ENCODE data around the gene EEPD1. TPM values are rescaled to one million over a fixed set of nuclear protein-coding genes. Genes with fewer than 3 reads are reported as not detected.

Gene EEPD1
- total and polyA plus RNA-seq, 8 donors: 14.0 to 134 (median 19.4) TPM

DNA sequence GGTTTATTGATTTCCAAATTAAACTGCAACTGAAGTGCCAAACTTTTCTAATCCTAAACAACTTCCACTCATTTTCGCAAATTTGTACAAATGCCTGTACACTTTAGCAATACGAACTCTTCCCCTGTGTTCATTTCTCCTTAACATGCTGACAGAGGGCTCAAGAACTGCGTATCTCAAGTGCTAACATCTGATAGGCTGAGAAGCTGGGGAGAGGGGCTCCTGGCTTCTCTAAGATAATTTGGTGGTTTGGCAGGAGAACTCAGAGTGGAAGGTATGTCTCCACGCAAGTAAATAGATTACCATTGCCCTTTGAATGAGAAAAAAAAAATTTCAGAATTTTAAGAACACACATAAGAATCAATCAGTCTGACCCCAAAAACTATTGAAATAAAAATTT lies 183.3 kb downstream of the EEPD1 start:
- no peak overlapping the region for H3K4me3 ChIP-seq
- WGBS, 5 donors: 87 to 93% (median 90%) methylated on average over 4 of the region's 4 CpGs
- H3K36me3 ChIP-seq: peaks cover 0 to 40% (median 23%) of the 10 kb centered on the region in 4 donors
- DNase-seq: no peak
- no peak for TF ChIP-seq POLR2AphosphoS5 (IDR thresholded peaks at IDR 0.05)
- TF ChIP-seq, protein P1, sequence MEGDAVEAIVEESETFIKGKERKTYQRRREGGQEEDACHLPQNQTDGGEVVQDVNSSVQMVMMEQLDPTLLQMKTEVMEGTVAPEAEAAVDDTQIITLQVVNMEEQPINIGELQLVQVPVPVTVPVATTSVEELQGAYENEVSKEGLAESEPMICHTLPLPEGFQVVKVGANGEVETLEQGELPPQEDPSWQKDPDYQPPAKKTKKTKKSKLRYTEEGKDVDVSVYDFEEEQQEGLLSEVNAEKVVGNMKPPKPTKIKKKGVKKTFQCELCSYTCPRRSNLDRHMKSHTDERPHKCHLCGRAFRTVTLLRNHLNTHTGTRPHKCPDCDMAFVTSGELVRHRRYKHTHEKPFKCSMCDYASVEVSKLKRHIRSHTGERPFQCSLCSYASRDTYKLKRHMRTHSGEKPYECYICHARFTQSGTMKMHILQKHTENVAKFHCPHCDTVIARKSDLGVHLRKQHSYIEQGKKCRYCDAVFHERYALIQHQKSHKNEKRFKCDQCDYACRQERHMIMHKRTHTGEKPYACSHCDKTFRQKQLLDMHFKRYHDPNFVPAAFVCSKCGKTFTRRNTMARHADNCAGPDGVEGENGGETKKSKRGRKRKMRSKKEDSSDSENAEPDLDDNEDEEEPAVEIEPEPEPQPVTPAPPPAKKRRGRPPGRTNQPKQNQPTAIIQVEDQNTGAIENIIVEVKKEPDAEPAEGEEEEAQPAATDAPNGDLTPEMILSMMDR (IDR thresholded peaks at IDR 0.05): no peak
- no peak for TF ChIP-seq EP300 (IDR thresholded peaks at IDR 0.05)
- H3K9me3 ChIP-seq: no peaks in the 10 kb centered on the region
- H3K27me3 ChIP-seq: no peaks in the 10 kb centered on the region
- intact Hi-C loops (cut with DNase I; ENCODE audit: low total_unique reads): no loop called here
- H3K4me1 ChIP-seq: no peaks in the 10 kb centered on the region
- no peak overlapping the region for H3K27ac ChIP-seq

- Histone ChIP-seq H3K36me3 (peaks cover 0 to 26% (median 13%) of the 10 kb centered on the region in 4 donors), H3K27me3 (no peaks in the 10 kb centered on the region), H3K4me1 (no peaks in the 10 kb centered on the region), H3K4me3 (no peak overlapping the region), H3K9me3 (no peaks in the 10 kb centered on the region), H3K27ac (no peak overlapping the region)
- TF ChIP-seq, protein P1 (IDR thresholded peaks at IDR 0.05): no peak
- no peak for TF ChIP-seq EP300 (IDR thresholded peaks at IDR 0.05)
- no peak for DNase-seq
- WGBS, 5 donors: 93 to 98% (median 96%) methylated on average over 3 of the region's 3 CpGs
- intact Hi-C loops (cut with DNase I; ENCODE audit: low total_unique reads): no loop called here
Observed at GRCh38 chr7:36338256-36338655, 185.2 kb downstream of the EEPD1 start.

DNA sequence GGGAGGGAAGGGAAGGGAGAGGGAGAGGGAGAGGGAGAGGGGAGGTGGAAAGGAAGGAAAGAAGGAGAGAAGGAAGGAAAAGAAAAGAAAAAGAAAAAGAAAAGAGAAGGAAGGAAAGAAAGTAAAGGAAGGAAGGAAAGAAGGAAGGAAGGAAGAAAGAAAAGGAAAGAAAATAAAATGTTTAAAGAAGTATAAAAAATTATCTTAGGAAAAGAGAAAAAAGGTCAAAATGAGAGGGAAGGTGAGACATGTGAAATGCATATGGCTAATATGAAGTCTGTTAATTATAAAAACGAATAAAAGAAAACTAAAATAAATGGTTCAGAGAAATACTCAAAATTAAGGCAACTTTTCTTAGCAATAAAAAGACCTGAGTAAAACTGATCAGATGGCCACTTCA lies 190.5 kb downstream of the EEPD1 start:
- Histone ChIP-seq H3K36me3 (no peaks in the 10 kb centered on the region), H3K27me3 (no peaks in the 10 kb centered on the region), H3K27ac (no peak overlapping the region), H3K4me1 (peaks cover 0 to 9% (median 6%) of the 10 kb centered on the region in 4 donors), H3K4me3 (no peak overlapping the region), H3K9me3 (no peaks in the 10 kb centered on the region)
- WGBS, 5 donors: 91 to 100% (median 91%) methylated on average over 1 of the region's 1 CpG
- TF ChIP-seq POLR2A (IDR thresholded peaks at IDR 0.05) (no peak), EP300 (IDR thresholded peaks at IDR 0.05) (no peak)
- TF ChIP-seq, protein P1 (IDR thresholded peaks at IDR 0.05): no peak
- intact Hi-C loops (cut with DNase I; ENCODE audit: low total_unique reads): no loop called here
- no peak for DNase-seq

- TF ChIP-seq POLR2AphosphoS5 (IDR thresholded peaks at IDR 0.05) (no peak), POLR2A (IDR thresholded peaks at IDR 0.05) (no peak), EP300 (IDR thresholded peaks at IDR 0.05) (no peak)
- TF ChIP-seq, protein P1 (IDR thresholded peaks at IDR 0.05): no peak
Observed at GRCh38 chr7:36344622-36345021, 191.6 kb downstream of the EEPD1 start.

More at GRCh38 chr7:36344622-36345021, 191.6 kb downstream of the EEPD1 start:
- intact Hi-C loops (cut with DNase I; ENCODE audit: low total_unique reads): no loop called here
- H3K36me3 ChIP-seq: no peaks in the 10 kb centered on the region
- H3K27ac ChIP-seq: no peak overlapping the region
- no peaks in the 10 kb centered on the region for H3K27me3 ChIP-seq
- H3K4me3 ChIP-seq: no peak overlapping the region
- no peaks in the 10 kb centered on the region for H3K9me3 ChIP-seq
- 79 to 89% (median 86%) methylated on average over 2 of the region's 2 CpGs for WGBS, 5 donors
- H3K4me1 ChIP-seq: peaks cover 3 to 20% (median 8%) of the 10 kb centered on the region in 4 donors
- no peak for DNase-seq
